Duodenal mucosa (tissue), 2 donors: ENCODE data around the gene CBARP.
A peak's percentile ranks its signal among the peaks of the same experiment; 100 is the strongest.

Source experiments
- H3K27ac ChIP-seq: one replicate; pipeline ENCODE4 v1.7.0; 2013; ENCODE audit warnings: low read depth, low read length
- H3K27me3 ChIP-seq, 2 donors: one replicate each; pipeline ENCODE4 v1.7.0; 2013; ENCODE audit warnings: low read length in 2 of 2, control low read depth in 1 of 2; ENCODE audit not compliant: insufficient read depth in 2 of 2, control insufficient read depth in 1 of 2
- H3K36me3 ChIP-seq, 2 donors: one replicate each; pipeline ENCODE4 v1.7.0; 2013; ENCODE audit warnings: low read length in 2 of 2, control low read depth in 1 of 2; ENCODE audit not compliant: insufficient read depth in 2 of 2, control insufficient read depth in 1 of 2
- H3K4me1 ChIP-seq, 2 donors: one replicate each; pipeline ENCODE4 v1.7.0; 2013; ENCODE audit warnings: low read length in 2 of 2, control low read depth in 1 of 2; ENCODE audit not compliant: insufficient read depth in 2 of 2, control insufficient read depth in 1 of 2
- H3K4me3 ChIP-seq, 2 donors: one replicate each; pipeline ENCODE4 v1.7.0; 2013; ENCODE audit warnings: low read length in 2 of 2, low read depth in 1 of 2
- H3K9ac ChIP-seq, 2 donors: one replicate each; pipeline ENCODE4 v1.7.0; 2013; ENCODE audit warnings: low read length in 2 of 2, low read depth in 1 of 2
- H3K9me3 ChIP-seq, 2 donors: one replicate each; pipeline ENCODE4 v1.7.0; 2013; ENCODE audit warnings: low read length in 2 of 2, control low read depth in 1 of 2; ENCODE audit not compliant: control insufficient read depth in 1 of 2

Gene CBARP

GRCh38 chr19:1257475-1258162 lies 19.8 kb upstream of the CBARP start:
- H3K4me1 ChIP-seq, result peaks cover 56 to 62% of the 10 kb centered on the region in 2 donors
- no peak overlapping the region for H3K4me3 ChIP-seq
- no peaks in the 10 kb centered on the region for H3K27me3 ChIP-seq
- peak overlapping the region; percentile 6 for H3K27ac ChIP-seq
- no peaks in the 10 kb centered on the region for H3K9me3 ChIP-seq
- H3K36me3 ChIP-seq, result peaks cover 20 to 29% of the 10 kb centered on the region in 2 donors
- no peak overlapping the region for H3K9ac ChIP-seq

- Histone ChIP-seq H3K9ac (no peak overlapping the region), H3K4me3 (no peak overlapping the region), H3K9me3 (no peaks in the 10 kb centered on the region), H3K27ac (no peak overlapping the region), H3K4me1 (peaks cover 48 to 55% of the 10 kb centered on the region in 2 donors), H3K27me3 (no peaks in the 10 kb centered on the region), H3K36me3 (peaks cover 20 to 29% of the 10 kb centered on the region in 2 donors)
These were observed 19.1 kb upstream of the CBARP start for GRCh38 chr19:1256646-1257474.

DNA sequence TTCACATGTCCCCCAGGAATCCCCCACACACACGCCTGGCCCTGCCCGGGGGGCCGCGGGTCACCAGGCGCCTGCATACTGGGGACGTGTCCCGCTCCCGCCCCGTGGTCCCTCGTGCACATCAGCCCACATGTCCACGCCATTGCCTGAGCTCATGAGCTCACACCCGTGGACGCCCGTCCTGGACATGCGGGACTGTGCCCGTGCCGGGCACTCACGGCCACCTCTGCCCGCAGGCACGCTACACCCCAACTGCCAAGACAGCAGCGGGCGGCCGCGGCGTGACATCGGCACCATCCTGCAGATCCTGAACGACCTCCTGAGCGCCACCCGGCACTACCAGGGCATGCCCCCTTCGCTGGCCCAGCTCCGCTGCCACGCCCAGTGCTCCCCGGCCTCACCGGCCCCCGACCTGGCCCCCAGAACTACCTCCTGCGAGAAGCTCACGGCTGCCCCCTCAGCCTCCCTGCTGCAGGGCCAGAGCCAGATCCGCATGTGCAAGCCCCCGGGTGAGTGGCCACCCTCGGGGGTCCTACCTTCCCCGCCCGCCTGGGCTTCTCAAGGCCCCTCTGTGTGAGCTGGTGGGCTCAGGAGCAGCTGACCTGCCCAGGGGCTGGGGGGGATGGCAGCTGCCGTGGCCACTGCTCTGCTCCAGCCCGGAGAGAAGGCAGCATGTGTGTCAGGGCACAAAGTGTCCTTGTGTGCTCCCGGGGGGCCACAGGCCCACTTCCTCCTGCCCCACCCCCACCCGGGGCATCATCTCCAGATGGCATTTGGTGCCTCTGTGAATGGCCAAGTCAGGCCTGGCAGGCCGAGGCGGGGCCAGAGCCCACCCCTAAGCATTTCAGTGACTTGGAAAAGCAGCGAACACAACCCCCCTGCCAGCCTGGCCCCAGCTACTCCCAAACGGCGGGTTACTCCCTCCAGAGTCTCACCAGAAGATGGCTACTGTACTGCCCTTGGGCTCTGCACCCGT lies 17.7 kb upstream of the CBARP start:
- Histone ChIP-seq H3K9me3 (no peaks in the 10 kb centered on the region), H3K4me3 (no peak overlapping the region), H3K27me3 (no peaks in the 10 kb centered on the region), H3K27ac (peak overlapping the region; percentile 98), H3K9ac (no peak overlapping the region), H3K36me3 (peaks cover 24 to 29% of the 10 kb centered on the region in 2 donors), H3K4me1 (peaks cover 44 to 48% of the 10 kb centered on the region in 2 donors)

DNA sequence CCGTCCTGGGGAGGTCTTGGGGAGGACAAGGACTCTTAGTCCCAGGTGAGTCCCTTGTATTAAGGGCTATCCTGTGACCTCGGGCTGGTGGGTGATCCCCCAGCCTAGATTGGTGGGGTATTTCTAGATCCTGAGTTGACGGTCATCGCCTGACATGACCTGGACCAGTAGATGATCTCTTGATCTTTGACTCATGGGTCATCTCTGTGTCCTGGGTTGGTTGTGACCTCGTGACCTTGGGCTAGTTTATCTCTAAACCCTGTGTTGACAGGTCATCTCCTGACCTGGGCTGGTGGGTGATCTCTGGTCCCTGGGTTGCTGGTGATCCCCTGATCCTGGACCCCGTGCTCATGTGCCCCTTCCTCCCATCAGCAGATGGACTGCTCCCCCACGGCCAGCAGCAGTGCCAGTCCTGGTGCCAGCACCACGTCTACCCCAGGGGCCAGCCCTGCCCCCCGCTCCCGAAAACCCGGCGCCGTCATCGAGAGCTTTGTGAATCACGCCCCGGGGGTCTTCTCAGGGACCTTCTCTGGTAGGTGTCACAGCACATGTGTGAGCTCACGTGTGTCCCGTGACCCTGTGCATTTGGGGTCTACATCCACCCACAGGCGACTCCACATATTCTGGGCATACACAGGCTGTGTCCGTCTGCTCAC lies 16.9 kb upstream of the CBARP start:
- no peaks in the 10 kb centered on the region for H3K27me3 ChIP-seq
- peaks cover 36 to 42% of the 10 kb centered on the region in 2 donors for H3K4me1 ChIP-seq
- peak overlapping the region; percentile 98 for H3K27ac ChIP-seq
- peak overlapping the region in 1 of 2 donors; percentile 3 for H3K9ac ChIP-seq
- H3K36me3 ChIP-seq, result peaks cover 24 to 29% of the 10 kb centered on the region in 2 donors
- H3K9me3 ChIP-seq, result no peaks in the 10 kb centered on the region
- peak overlapping the region in 1 of 2 donors; percentile 82 for H3K4me3 ChIP-seq

- Histone ChIP-seq H3K9ac (peak overlapping the region in 1 of 2 donors; percentile 3), H3K27ac (peak overlapping the region; percentile 98), H3K27me3 (no peaks in the 10 kb centered on the region), H3K4me1 (peaks cover 30 to 36% of the 10 kb centered on the region in 2 donors), H3K4me3 (peak overlapping the region; percentile 80 to 82), H3K36me3 (peaks cover 24 to 29% of the 10 kb centered on the region in 2 donors), H3K9me3 (no peaks in the 10 kb centered on the region)
These were observed 16.3 kb upstream of the CBARP start for GRCh38 chr19:1254081-1254527.

- Histone ChIP-seq H3K4me1 (peaks cover 25 to 36% of the 10 kb centered on the region in 2 donors), H3K27ac (peak overlapping the region; percentile 98), H3K9ac (peak overlapping the region; percentile 69 to 85), H3K9me3 (no peaks in the 10 kb centered on the region), H3K36me3 (peaks cover 24 to 29% of the 10 kb centered on the region in 2 donors), H3K27me3 (no peaks in the 10 kb centered on the region), H3K4me3 (peak overlapping the region; percentile 80 to 82)
These were observed 15.8 kb upstream of the CBARP start for GRCh38 chr19:1253514-1254080.

DNA sequence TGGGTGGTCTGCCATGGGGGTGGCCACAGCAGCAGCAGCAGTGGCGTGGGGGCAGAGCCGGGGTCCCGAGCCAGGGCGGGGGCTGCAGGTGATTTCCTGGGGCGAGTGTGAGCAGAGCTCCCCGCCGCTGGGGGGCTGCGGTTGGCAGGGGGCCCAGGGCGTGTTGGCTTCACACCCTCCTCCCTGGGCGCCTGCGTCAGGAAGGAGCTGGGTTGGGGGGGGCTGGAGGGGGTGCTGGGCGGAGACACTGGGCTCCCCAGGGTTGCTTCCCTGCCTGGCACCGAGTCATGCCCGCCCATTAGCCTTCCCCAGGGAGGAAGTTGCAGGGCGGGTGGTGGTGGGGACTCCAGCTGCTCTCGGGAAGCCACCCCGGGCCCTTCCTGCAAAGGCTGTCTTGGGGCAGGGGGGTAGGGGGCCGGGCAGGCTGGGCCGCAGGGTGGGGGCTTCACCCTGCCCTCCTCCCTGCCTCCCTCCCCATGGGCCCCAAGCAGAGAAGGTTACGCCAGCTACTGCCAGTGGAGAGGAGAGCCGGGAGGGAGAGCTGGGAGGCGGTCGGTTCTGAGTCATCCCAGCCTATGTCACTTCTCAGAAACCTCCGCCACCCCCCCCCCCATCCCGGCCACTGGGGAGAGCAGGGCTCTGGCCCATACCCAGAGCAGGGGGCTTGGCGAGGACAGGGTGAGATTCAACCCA lies 15.2 kb upstream of the CBARP start:
- Histone ChIP-seq H3K9ac (peak overlapping the region; percentile 69 to 85), H3K4me3 (peak overlapping the region; percentile 80 to 82), H3K27me3 (no peaks in the 10 kb centered on the region), H3K36me3 (peaks cover 24 to 29% of the 10 kb centered on the region in 2 donors), H3K9me3 (no peaks in the 10 kb centered on the region), H3K4me1 (peaks cover 22 to 34% of the 10 kb centered on the region in 2 donors), H3K27ac (peak overlapping the region; percentile 98)

DNA sequence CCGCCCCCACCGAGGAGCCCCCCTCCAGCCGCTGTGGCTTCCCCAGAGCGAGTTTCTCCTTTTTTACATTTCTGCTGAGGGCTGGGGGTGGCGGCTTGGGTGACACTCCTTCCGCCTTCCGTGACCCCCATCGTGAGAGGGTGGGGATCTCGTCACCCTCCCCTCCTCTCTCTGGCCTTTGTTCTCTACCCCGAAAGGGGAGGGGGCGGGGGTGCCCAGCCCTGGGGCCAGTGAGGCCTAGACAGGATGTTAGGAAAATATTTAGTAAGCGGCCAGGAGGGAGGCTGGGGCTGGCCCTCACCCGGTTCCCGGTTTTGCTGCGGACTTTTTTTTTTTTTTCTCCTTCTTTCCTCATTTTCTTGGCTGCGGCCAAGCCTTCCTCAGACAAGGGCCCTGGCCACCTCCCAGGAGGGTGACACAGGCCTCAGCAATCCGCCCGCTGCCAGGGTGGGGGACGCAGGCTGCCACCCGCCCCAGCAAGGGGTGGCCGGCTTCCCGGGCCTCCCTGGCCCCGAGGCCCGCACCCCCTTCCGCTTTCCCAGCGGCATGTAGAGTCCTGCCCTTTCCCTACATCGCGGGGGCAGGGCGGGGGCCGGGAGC lies 14.5 kb upstream of the CBARP start:
- Histone ChIP-seq H3K27me3 (no peaks in the 10 kb centered on the region), H3K4me3 (peak overlapping the region; percentile 80 to 82), H3K9me3 (no peaks in the 10 kb centered on the region), H3K4me1 (peaks cover 26 to 34% of the 10 kb centered on the region in 2 donors), H3K36me3 (peaks cover 21 to 29% of the 10 kb centered on the region in 2 donors), H3K9ac (peak overlapping the region; percentile 32 to 85), H3K27ac (peak overlapping the region; percentile 98)
